Fibroblast of skin of abdomen (primary cell): Measurements from ENCODE around the gene GPD1L.
A peak's percentile ranks its signal among the peaks of the same experiment; 100 is the strongest.
"Not testable (repeated sequence)": the region's sequence is repeated elsewhere in the genome, so short reads cannot be mapped to it uniquely, and the experiment has no call there.

Source experiments
- DNase-seq: peaks from one replicate; pipeline ENCODE4 v3.0.0-alpha.2; 2013

GPD1L gene

DNA sequence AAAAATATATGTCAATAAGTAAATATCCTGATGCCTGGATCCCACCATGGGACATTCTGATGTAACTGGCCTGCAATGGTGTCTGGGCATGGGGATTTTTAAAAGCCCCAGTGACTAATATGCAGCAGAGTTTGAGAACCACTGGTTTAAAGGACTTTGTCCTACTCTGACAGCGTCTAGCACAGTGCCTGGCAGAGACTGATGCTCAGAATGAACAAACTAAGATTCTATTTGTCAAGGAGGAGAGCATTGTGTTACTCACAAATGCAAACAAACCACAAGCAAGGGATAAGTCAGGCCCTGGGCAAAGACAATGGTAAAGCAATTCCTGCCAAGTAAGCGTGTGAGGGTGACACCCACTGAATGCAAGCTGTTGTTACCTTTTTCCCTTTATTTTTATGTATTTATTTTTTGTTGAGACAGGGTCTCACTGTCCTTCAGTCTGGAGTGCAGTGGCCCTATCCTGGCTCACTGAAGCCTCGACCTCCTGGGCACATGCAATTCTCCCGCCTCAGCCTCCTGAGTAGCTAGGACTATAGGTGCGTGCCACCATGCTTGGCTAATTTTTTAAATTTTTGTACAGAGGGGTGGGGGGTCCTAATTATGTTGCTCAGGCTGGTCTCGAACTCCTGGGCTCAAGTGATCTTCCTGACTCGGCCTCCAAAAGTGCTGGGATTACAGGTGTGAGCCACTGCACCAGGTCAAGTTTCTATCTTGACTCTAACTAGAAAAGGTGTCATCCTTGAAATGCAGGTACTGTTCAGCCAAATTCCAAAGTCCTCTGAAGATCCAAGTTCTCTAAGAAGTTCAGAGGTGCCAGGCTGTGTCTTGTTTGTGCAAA is 909 bp upstream of the GPD1L start:
- DNase-seq, result peak; percentile 33

DNA sequence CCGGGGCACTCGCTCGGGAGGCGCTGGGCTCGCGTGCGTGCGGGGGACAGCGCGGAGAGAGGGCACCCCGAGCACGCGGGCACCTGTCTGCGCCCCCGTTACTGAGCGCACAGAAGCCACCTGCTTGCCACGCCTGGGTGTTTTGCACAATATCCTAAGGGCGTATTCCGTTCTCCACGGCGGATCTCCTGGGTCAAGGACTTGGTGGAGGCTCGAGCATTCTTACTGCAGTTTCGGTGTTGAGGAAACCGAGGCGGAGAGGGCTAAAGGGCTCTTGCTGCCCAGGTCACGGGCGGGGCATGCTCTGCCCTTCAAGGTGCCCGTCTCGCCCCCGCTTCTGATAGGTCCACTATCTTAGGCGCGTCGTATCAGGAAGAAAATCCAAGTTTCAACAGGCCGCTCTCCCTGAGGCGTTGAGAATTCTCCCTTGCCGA is 526 bp downstream of the GPD1L start:
- no peak for DNase-seq

GRCh38 chr3:32108224-32108623 is 1.8 kb downstream of the GPD1L start:
- not testable (repeated sequence) for DNase-seq

DNA sequence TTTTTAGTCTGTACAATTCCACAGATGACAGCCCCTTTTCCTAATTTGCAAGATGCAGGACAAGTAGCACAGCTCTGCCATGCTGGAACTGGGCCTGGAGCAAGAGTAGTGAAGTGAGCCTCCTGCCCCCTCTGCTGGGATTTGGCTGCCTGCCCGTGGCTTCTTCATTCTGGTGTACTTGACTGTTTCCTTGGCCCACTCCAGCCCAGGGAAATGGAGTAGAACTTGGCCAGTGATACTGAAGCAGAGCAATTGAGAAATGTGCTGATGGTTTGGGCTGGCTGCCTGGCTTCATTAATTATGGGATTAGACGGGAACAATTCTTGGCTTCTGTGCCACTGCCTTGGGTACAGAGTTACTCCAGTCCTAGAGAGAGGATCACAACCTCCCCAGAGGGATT is 2.8 kb downstream of the GPD1L start:
- DNase-seq, result peak; percentile 45

DNA sequence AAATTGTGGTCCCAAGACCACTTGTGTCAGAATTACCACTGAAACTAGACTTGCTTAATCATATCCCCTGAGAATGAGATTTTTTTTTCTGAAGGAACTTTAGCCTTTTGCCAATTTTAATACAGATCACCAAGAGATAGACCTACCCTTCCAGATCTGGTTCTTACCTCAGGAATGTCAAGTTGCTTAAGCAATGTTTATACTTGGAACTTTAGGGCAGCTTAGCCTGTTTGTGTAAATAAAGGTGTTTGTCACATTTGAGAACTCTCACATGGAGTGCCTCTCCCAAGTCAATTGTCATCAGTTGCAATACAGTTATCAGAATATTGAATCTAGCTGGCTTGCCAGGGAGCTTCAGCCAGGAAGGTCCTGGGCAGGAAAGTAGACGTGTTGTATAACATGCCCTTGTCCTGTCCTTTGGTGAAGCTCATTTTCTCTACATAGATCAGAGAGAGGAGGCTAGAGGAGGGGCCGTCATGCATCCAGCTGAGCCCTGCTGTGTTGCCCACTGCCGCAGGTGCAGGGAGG is 3.9 kb downstream of the GPD1L start:
- DNase-seq, result no peak

- DNase-seq, result no peak
These were observed 5.1 kb downstream of the GPD1L start for GRCh38 chr3:32111560-32111959.

GRCh38 chr3:32113566-32113965 is 7.1 kb downstream of the GPD1L start:
- no peak for DNase-seq

- DNase-seq, result no peak
These were observed 7.6 kb downstream of the GPD1L start for GRCh38 chr3:32113981-32114545.

DNA sequence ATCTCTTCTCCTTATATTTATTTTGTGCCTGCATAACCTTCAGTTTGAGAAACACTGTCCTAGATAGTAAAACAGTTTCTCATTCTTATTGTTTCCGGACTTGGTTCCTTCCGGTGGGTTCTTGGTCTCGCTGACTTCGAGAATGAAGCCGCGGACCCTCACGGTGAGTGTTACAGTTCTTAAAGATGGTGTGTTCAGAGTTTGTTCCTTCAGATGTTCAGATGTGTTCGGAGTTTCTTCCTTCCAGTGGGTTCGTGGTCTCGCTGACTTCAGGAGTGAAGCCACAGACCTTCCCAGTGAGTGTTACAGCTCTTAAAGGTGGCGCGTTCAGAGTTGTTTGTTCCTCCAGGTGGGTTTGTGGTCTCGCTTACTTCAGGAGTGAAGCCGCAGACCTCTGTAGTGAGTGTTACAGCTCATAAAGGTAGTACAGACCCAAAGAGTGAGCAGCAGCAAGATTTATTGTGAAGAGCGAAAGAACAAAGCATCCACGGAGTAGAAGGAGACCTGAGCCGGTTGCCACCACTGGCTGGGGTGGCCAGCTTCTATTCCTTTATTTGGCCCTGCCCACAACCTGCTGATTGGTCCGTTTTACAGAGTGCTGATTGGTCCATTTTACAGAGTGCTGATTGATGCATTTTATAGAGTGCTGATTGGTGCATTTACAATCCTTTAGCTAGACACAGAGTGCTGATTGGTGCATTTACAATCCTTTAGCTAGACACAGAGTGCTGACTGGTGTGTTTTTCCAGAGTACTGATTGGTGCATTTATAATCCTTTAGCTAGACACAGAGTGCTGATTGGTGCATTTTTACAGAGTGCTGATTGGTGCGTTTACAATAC is 8.3 kb downstream of the GPD1L start:
- DNase-seq, result not testable (repeated sequence)

DNA sequence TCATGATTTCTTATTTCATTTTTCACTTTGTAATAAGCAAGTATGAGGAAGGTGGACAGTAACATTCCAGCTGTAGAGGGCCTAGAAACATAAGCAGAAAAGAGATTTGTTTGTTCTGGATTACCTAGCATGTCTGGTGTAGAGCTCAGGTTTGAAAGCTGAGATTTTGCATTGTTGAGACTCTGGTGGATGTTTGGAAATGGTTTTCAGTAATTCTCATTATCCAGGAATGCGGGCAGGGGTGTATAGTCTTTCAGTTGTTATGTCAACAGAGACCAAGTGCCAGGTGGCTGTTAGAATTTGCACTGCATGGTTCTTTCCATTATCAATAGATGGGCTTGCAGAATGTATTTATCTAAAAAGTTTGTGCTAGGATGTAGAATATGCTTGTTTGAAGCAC is 10.9 kb downstream of the GPD1L start:
- no peak for DNase-seq

- DNase-seq, result no peak
These were observed 11.8 kb downstream of the GPD1L start for GRCh38 chr3:32118215-32118614.

DNA sequence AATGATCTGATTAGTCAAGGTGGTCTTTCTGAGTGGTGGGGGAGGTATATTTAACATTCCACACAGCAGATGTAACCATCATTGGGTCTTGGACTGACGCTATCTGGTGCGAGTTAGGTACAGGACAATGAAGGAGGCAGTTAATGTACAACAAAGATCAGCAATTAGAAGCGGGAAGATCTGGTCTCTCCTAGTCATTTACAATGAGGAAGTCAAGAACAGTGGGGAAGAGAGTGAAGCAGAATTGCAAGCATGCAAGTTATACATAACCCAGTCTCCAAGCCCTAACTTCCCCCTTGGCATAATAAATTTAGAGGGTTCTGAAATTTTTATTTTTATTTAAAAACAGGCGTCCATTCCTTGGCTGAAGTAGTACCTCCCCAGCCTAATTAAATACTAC is 14.1 kb downstream of the GPD1L start:
- no peak for DNase-seq

DNA sequence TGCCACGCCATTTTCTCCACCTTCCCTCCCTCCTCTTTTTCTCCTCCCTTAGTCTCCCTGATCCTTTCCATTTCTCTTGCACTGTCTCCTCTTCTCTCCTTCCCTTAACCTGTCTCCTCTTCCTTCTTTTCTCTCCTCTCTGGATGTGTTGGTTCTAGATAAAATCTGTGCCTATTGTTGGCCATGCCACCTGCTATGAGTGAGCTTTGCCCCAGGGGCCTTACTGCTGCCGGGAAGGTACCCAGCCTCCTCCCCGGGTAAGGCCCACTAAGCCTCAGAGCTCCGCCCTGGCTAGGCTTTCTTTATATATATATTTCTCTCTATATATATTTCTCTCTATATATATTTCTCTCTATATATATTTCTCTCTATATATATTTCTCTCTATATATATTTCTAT is 14.7 kb downstream of the GPD1L start:
- no peak for DNase-seq

DNA sequence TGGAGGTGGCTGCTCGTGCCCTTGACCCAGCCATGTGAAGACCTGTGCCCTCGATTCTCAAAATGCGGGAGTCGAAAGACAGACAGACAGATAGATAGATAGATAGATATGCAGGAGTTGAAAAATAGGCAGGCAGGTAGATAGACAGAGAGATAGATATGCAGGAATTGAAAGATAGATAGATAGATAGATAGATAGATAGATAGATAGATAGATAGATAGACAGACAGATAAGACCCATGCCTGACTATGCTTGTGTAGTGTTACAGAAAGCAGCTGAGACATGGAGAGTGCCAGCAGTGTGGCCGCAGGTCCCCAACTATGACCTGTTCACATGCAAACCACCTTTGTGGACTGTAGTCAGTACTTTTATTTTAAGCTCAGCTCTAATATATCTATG is 17.2 kb downstream of the GPD1L start:
- no peak for DNase-seq

- no peak for DNase-seq
These were observed 18.6 kb downstream of the GPD1L start for GRCh38 chr3:32125012-32125411.

- no peak for DNase-seq
These were observed 20.0 kb downstream of the GPD1L start for GRCh38 chr3:32126305-32127015.

- no peak for DNase-seq
These were observed 20.9 kb downstream of the GPD1L start for GRCh38 chr3:32127219-32127826.

DNA sequence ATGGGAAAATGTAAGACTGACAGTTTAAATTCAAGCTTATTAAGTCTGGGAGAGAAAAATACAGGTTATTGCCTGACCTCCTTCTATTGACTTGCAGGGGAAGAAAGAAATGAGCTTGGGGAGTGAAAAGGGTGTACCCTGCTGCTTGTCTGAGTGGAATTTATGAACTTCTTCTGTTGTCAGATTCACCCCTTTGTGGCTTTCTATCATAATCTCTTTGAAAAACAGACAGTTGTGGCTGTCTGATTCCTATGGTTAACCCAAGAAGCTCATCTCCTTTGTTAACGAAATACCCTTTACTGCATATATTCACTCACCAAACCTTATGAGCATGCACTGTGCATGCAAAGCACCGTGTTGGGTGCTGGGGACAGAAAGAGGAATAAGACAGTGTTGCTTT is 22.5 kb downstream of the GPD1L start:
- DNase-seq, result no peak

GRCh38 chr3:32129832-32130231 is 23.4 kb downstream of the GPD1L start:
- no peak for DNase-seq

- no peak for DNase-seq
These were observed 25.7 kb downstream of the GPD1L start for GRCh38 chr3:32132121-32132520.

DNA sequence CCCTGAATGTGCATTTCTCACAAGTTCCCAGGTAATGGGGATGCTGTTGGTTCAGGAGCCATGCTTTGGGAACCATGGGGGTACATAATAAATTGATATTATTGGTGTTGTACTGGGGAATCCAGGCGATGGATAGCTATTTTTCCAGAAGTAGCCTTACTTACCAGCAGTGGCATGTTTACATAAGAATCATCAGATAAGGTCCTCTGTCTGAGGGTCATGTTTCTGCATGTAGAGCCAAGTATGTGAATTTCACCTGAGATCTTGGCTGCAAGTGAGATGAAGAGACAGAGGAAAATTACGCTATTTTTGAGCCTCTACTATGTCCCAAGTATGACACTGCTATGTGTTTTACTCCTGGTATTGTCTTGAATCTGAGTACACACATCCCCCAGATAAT is 26.3 kb downstream of the GPD1L start:
- no peak for DNase-seq

GRCh38 chr3:32136703-32137102 is 30.3 kb downstream of the GPD1L start:
- DNase-seq, result no peak
